22Rv1 (cell line): ENCODE results near the gene ACTR8.
A peak's percentile ranks its signal among the peaks of the same experiment; 100 is the strongest.

Experiments
- H3K27ac ChIP-seq: fragments of 450-650 bp; 2 replicates; pipeline ENCODE4 v1.5.1; 2017
- CTCF ChIP-seq: fragments of 450-650 bp; IDR thresholded peaks from 2 replicates; pipeline ENCODE4 v1.5.1; 2017; ENCODE audit warnings: mild to moderate bottlenecking
- ZFX ChIP-seq: fragments of 450-650 bp; IDR thresholded peaks from 2 replicates; pipeline ENCODE4 v1.6.1; 2017; ENCODE audit warnings: antibody characterized with exemption, borderline replicate concordance

ACTR8 gene

GRCh38 chr3:53887446-53887845 is 5.5 kb upstream of the ACTR8 start:
- H3K27ac ChIP-seq, result no peak overlapping the region
- TF ChIP-seq CTCF, result no peak
- TF ChIP-seq ZFX, result no peak

GRCh38 chr3:53885239-53885638 is 3.3 kb upstream of the ACTR8 start:
- H3K27ac ChIP-seq, result no peak overlapping the region
- TF ChIP-seq ZFX (no peak), CTCF (no peak)

- no peak overlapping the region for H3K27ac ChIP-seq
- no peak for TF ChIP-seq ZFX
- no peak for TF ChIP-seq CTCF
Measured at GRCh38 chr3:53884623-53885022, 2.7 kb upstream of the ACTR8 start.

- TF ChIP-seq CTCF (no peak), ZFX (no peak)
- H3K27ac ChIP-seq, result no peak overlapping the region
Measured at GRCh38 chr3:53883008-53883407, 1.1 kb upstream of the ACTR8 start.

GRCh38 chr3:53880396-53881345 is 1.3 kb downstream of the ACTR8 start:
- TF ChIP-seq ZFX (no peak), CTCF (no peak)
- H3K27ac ChIP-seq, result peak overlapping the region; percentile 71

GRCh38 chr3:53865732-53866499 is 16.0 kb downstream of the ACTR8 start:
- no peak for TF ChIP-seq CTCF
- TF ChIP-seq ZFX, result no peak
- H3K27ac ChIP-seq, result no peak overlapping the region

GRCh38 chr3:53863145-53863544 is 18.8 kb downstream of the ACTR8 start:
- TF ChIP-seq CTCF, result no peak
- TF ChIP-seq ZFX, result no peak

More at GRCh38 chr3:53863145-53863544, 18.8 kb downstream of the ACTR8 start:
- H3K27ac ChIP-seq, result no peak overlapping the region
